PC-9 (cell line): ENCODE data around the gene XPO5. TPM values are rescaled to one million over a fixed set of nuclear protein-coding genes. Genes with fewer than 3 reads are reported as not detected.

Source experiments
- BruUV-seq: library from RNA; stranded (reverse); fragments of 400-500 nt; replicated peaks from 2 replicates; lab custom pipeline; 2021; lab: Mats Ljungman, UMichigan
- CTCF ChIA-PET: fragments of 300-600 bp; sonication (Branson Sonifier 250); formaldehyde crosslinking; loops from one replicate; lab custom pipeline; 2022; ENCODE audit warnings: antibody characterized with exemption; lab: Charles Lee
- POLR2A ChIA-PET: fragments of 300-600 bp; sonication (Branson Sonifier 250); formaldehyde crosslinking; loops from one replicate; lab custom pipeline; 2022; ENCODE audit warnings: antibody characterized with exemption; ENCODE audit not compliant: unreplicated experiment; lab: Charles Lee
- DNase-seq, 2 experiments: peaks; one replicate each; pipeline versions ENCODE4 v3.0.0 to v3.0.0-alpha.2; 2015 to 2022; ENCODE audit warnings: mixed read lengths in 1 of 2
- H2AFZ ChIP-seq: fragments of 200-600 bp; sonication (generic); 2 replicates; pipeline ENCODE4 v1.8.1; 2017; ENCODE audit warnings: antibody characterized with exemption
- H3F3A ChIP-seq: fragments of 200-600 bp; sonication (generic); 2 replicates; pipeline ENCODE4 v1.8.1; 2017; ENCODE audit warnings: antibody characterized with exemption, mild to moderate bottlenecking, low read depth; ENCODE audit not compliant: insufficient read depth
- H3K27ac ChIP-seq: fragments of 200-600 bp; sonication (generic); 2 replicates; pipeline ENCODE4 v1.6.1; 2016; ENCODE audit warnings: mixed run types
- H3K27me3 ChIP-seq: fragments of 200-600 bp; sonication (generic); 2 replicates; pipeline ENCODE4 v1.6.1; 2016; ENCODE audit warnings: low read depth, mixed run types; ENCODE audit not compliant: insufficient read depth
- H3K36me3 ChIP-seq: fragments of 200-600 bp; sonication (generic); 2 replicates; pipeline ENCODE4 v1.6.1; 2016; ENCODE audit warnings: low read depth, mixed run types
- H3K4me1 ChIP-seq: fragments of 200-600 bp; sonication (generic); replicated peaks from 2 replicates; pipeline ENCODE4 v1.6.1; 2016; ENCODE audit warnings: mixed run types; ENCODE audit not compliant: insufficient read depth
- H3K4me2 ChIP-seq: fragments of 200-600 bp; sonication (generic); 2 replicates; pipeline ENCODE4 v1.6.1; 2017; ENCODE audit warnings: mixed run types
- H3K4me3 ChIP-seq: fragments of 200-600 bp; sonication (generic); 2 replicates; pipeline ENCODE4 v1.6.1; 2016; ENCODE audit warnings: mixed run types
- H3K79me2 ChIP-seq: fragments of 200-600 bp; sonication (generic); 2 replicates; pipeline ENCODE4 v1.6.1; 2017; ENCODE audit warnings: low read depth, mixed run types
- H3K9me2 ChIP-seq: fragments of 200-600 bp; sonication (generic); 2 replicates; pipeline ENCODE4 v1.8.1; 2017; ENCODE audit warnings: mild to moderate bottlenecking; ENCODE audit not compliant: insufficient read depth
- H3K9me3 ChIP-seq: fragments of 200-600 bp; sonication (generic); 2 replicates; pipeline ENCODE4 v1.8.1; 2016; ENCODE audit warnings: low read depth; ENCODE audit not compliant: insufficient read depth
- H4K20me1 ChIP-seq: fragments of 200-600 bp; sonication (generic); 2 replicates; pipeline ENCODE4 v1.8.1; 2017; ENCODE audit not compliant: insufficient read depth
- CTCF ChIP-seq: fragments of 200-600 bp; sonication (generic); conservative IDR thresholded peaks from 2 replicates; pipeline ENCODE4 v1.6.1; 2017; ENCODE audit warnings: mixed run types, antibody characterized with exemption, mild to moderate bottlenecking, moderate library complexity
- EZH2 ChIP-seq: fragments of 200-600 bp; sonication (generic); IDR thresholded peaks from 2 replicates; pipeline ENCODE4 v1.8.0; 2017; ENCODE audit warnings: antibody characterized with exemption, low read depth
- intact Hi-C: fragments of 100-400 bp; cut with micrococcal nuclease; formaldehyde crosslinking; loops from one replicate; pipeline ENCODE4 v1.10.0; 2022; ENCODE audit not compliant: unreplicated experiment
- total RNA-seq: library from RNA; stranded (reverse); gene quantifications from 2 replicates; pipeline ENCODE4 v1.2.3, GENCODE V29; 2021

Gene XPO5
- total RNA-seq, 1 experiment from 2014 or later = 36.1 TPM

- CTCF ChIA-PET = no interaction called here
Observed at GRCh38 chr6:43623880-43624785, 48.3 kb upstream of the XPO5 start.

GRCh38 chr6:43622541-43622940 is 46.7 kb upstream of the XPO5 start:
- H3K27me3 ChIP-seq = no peaks in the 10 kb centered on the region
- no peak overlapping the region for H3K27ac ChIP-seq
- intact Hi-C loops = no loop called here
- no peaks in the 10 kb centered on the region for H4K20me1 ChIP-seq
- peaks cover 24% of the 10 kb centered on the region for H3K79me2 ChIP-seq
- no peaks in the 10 kb centered on the region for H3K9me2 ChIP-seq
- H3F3A ChIP-seq = peaks cover 46% of the 10 kb centered on the region
- DNase-seq = no peak
- H3K9me3 ChIP-seq = no peaks in the 10 kb centered on the region
- ChIA-PET POLR2A (no interaction called here), CTCF (no interaction called here)
- peaks cover 16% of the 10 kb centered on the region for H3K4me1 ChIP-seq
- BruUV-seq = no TSS peak
- H3K4me2 ChIP-seq = no peak overlapping the region
- H3K4me3 ChIP-seq = no peak overlapping the region
- no peak for TF ChIP-seq CTCF
- no peak for TF ChIP-seq EZH2
- H2AFZ ChIP-seq = no peak overlapping the region
- H3K36me3 ChIP-seq = peaks cover 62% of the 10 kb centered on the region

More at GRCh38 chr6:43623880-43624785, 48.3 kb upstream of the XPO5 start:
- no peaks in the 10 kb centered on the region for H3K9me3 ChIP-seq
- H3K36me3 ChIP-seq = peaks cover 62% of the 10 kb centered on the region
- no peak overlapping the region for H3K4me3 ChIP-seq
- no TSS peak for BruUV-seq
- H4K20me1 ChIP-seq = no peaks in the 10 kb centered on the region
- no peak overlapping the region for H3K4me2 ChIP-seq
- no peaks in the 10 kb centered on the region for H3K9me2 ChIP-seq
- POLR2A ChIA-PET = no interaction called here
- H3K27me3 ChIP-seq = no peaks in the 10 kb centered on the region
- TF ChIP-seq CTCF = no peak
- no peak for TF ChIP-seq EZH2
- H3K27ac ChIP-seq = no peak overlapping the region
- intact Hi-C loops = no loop called here
- H3K4me1 ChIP-seq = peaks cover 22% of the 10 kb centered on the region
- DNase-seq = no peak
- H3K79me2 ChIP-seq = peaks cover 36% of the 10 kb centered on the region
- peaks cover 46% of the 10 kb centered on the region for H3F3A ChIP-seq
- H2AFZ ChIP-seq = no peak overlapping the region

- H3K9me2 ChIP-seq = no peaks in the 10 kb centered on the region
- ChIA-PET CTCF (no interaction called here), POLR2A (no interaction called here)
- no peak overlapping the region for H3K4me2 ChIP-seq
- no peaks in the 10 kb centered on the region for H4K20me1 ChIP-seq
- no peak overlapping the region for H2AFZ ChIP-seq
- H3K4me1 ChIP-seq = peaks cover 11% of the 10 kb centered on the region
- no peaks in the 10 kb centered on the region for H3K27me3 ChIP-seq
- intact Hi-C loops = no loop called here
- no peak overlapping the region for H3K4me3 ChIP-seq
- peaks cover 62% of the 10 kb centered on the region for H3K36me3 ChIP-seq
- peaks cover 18% of the 10 kb centered on the region for H3K79me2 ChIP-seq
- no peak overlapping the region for H3K27ac ChIP-seq
- no peaks in the 10 kb centered on the region for H3K9me3 ChIP-seq
- no peak for TF ChIP-seq EZH2
- TF ChIP-seq CTCF = no peak
- BruUV-seq = no TSS peak
- no peak for DNase-seq
- peaks cover 48% of the 10 kb centered on the region for H3F3A ChIP-seq
Observed at GRCh38 chr6:43621836-43622180, 46.0 kb upstream of the XPO5 start.
